Measurements from ENCODE around the gene EFCAB6. TPM values are rescaled to one million over a fixed set of nuclear protein-coding genes. Genes with fewer than 3 reads are reported as not detected.

Gene EFCAB6
- total RNA-seq, 1 experiment from 2014 or later: 0.21 TPM

DNA sequence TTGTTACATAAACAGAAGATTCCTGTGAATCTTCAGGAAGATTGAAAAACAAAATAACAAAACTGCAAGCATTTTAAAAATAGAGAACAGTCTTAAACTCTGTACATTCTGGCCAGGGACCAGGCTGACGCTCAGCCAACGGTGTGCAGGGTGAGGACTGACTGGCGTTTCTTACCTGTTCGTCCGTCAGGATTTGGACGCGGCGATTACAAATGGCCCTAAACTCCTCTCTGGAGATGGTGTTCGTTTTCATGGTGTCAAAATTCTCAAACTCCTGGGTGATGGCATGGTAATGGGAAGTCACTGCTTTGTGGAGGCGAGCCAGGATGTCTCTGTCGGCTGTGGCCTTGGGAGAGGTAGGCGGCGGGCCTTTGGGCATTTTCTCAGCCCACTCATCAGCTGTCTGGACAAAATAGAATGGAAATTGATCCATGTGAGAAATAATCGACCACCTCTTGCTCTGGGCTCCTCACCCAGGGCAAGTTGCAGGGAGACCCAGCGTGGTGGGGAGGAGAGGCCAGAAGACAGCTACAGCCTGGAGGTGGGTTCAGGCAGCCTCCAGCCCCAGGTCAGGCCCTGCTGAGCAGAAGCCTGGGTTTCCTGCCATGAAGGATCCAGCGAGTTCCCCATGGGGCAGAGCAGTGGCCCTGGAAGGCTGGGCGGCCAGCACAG, 257.3 kb downstream of the EFCAB6 start:
- Histone ChIP-seq H3K4me3 (ENCODE audit: low read depth in 2 of 2, low read length in 2 of 2) (no peak overlapping the region), H3K9me3 (ENCODE audit: control insufficient read depth, insufficient read depth, low read depth, low read length) (peaks cover 3% of the 10 kb centered on the region; the same call in 1 of the 2 replicates), H3K27ac (ENCODE audit: low read length) (no peak overlapping the region), H3K4me1 (ENCODE audit: control insufficient read depth, insufficient read depth, low read length) (no peaks in the 10 kb centered on the region), H3K27me3 (ENCODE audit: control insufficient read depth, insufficient read depth, low read length) (no peaks in the 10 kb centered on the region), H3K36me3 (ENCODE audit: control insufficient read depth, insufficient read depth, low read length) (no peaks in the 10 kb centered on the region)
- in situ Hi-C loops (cut with HindIII; ENCODE audit: low pct_unique_long_range_greater_than_20kb, low sequenced_read_pairs) (no loop called here), intact Hi-C loops (cut with micrococcal nuclease; ENCODE audit: unreplicated experiment) (no loop called here)
- ATAC-seq (no peak), DNase-seq (ENCODE audit: low read depth, low spot score) (no peak)
- POLR2A ChIA-PET: no interaction called here
- no TSS peak for BruUV-seq (replicated peaks)
- CTCF ChIA-PET: no interaction called here
- TF ChIP-seq, protein P1, sequence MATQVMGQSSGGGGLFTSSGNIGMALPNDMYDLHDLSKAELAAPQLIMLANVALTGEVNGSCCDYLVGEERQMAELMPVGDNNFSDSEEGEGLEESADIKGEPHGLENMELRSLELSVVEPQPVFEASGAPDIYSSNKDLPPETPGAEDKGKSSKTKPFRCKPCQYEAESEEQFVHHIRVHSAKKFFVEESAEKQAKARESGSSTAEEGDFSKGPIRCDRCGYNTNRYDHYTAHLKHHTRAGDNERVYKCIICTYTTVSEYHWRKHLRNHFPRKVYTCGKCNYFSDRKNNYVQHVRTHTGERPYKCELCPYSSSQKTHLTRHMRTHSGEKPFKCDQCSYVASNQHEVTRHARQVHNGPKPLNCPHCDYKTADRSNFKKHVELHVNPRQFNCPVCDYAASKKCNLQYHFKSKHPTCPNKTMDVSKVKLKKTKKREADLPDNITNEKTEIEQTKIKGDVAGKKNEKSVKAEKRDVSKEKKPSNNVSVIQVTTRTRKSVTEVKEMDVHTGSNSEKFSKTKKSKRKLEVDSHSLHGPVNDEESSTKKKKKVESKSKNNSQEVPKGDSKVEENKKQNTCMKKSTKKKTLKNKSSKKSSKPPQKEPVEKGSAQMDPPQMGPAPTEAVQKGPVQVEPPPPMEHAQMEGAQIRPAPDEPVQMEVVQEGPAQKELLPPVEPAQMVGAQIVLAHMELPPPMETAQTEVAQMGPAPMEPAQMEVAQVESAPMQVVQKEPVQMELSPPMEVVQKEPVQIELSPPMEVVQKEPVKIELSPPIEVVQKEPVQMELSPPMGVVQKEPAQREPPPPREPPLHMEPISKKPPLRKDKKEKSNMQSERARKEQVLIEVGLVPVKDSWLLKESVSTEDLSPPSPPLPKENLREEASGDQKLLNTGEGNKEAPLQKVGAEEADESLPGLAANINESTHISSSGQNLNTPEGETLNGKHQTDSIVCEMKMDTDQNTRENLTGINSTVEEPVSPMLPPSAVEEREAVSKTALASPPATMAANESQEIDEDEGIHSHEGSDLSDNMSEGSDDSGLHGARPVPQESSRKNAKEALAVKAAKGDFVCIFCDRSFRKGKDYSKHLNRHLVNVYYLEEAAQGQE (IDR thresholded peaks at IDR 0.05; ENCODE audit: insufficient read depth in 1 of 2, low read depth in 2 of 2, low read length in 1 of 2): no peak
- TF ChIP-seq, protein P2, sequence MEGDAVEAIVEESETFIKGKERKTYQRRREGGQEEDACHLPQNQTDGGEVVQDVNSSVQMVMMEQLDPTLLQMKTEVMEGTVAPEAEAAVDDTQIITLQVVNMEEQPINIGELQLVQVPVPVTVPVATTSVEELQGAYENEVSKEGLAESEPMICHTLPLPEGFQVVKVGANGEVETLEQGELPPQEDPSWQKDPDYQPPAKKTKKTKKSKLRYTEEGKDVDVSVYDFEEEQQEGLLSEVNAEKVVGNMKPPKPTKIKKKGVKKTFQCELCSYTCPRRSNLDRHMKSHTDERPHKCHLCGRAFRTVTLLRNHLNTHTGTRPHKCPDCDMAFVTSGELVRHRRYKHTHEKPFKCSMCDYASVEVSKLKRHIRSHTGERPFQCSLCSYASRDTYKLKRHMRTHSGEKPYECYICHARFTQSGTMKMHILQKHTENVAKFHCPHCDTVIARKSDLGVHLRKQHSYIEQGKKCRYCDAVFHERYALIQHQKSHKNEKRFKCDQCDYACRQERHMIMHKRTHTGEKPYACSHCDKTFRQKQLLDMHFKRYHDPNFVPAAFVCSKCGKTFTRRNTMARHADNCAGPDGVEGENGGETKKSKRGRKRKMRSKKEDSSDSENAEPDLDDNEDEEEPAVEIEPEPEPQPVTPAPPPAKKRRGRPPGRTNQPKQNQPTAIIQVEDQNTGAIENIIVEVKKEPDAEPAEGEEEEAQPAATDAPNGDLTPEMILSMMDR (IDR thresholded peaks at IDR 0.05): no peak
- TF ChIP-seq POLR2AphosphoS5 (IDR thresholded peaks at IDR 0.05; ENCODE audit: low read depth, low read length) (no peak), SIN3A (IDR thresholded peaks at IDR 0.05; ENCODE audit: borderline replicate concordance, insufficient read depth, low read depth, low read length) (no peak), TCF7L2 (IDR thresholded peaks at IDR 0.05; ENCODE audit: low read depth, low read length) (no peak)

- Histone ChIP-seq H3K4me1 (ENCODE audit: control insufficient read depth, insufficient read depth, low read length) (no peaks in the 10 kb centered on the region), H3K27ac (ENCODE audit: low read length) (no peak overlapping the region), H3K27me3 (ENCODE audit: control insufficient read depth, insufficient read depth, low read length) (no peaks in the 10 kb centered on the region), H3K36me3 (ENCODE audit: control insufficient read depth, insufficient read depth, low read length) (no peaks in the 10 kb centered on the region), H3K4me3 (ENCODE audit: low read depth in 2 of 2, low read length in 2 of 2) (no peak overlapping the region), H3K9me3 (ENCODE audit: control insufficient read depth, insufficient read depth, low read depth, low read length) (peaks cover 3% of the 10 kb centered on the region; the same call in 1 of the 2 replicates)
- in situ Hi-C loops (cut with HindIII; ENCODE audit: low pct_unique_long_range_greater_than_20kb, low sequenced_read_pairs) (no loop called here), intact Hi-C loops (cut with micrococcal nuclease; ENCODE audit: unreplicated experiment) (no loop called here)
- TF ChIP-seq POLR2AphosphoS5 (IDR thresholded peaks at IDR 0.05; ENCODE audit: low read depth, low read length): no peak
- TF ChIP-seq, protein P2 (IDR thresholded peaks at IDR 0.05): no peak
- TF ChIP-seq, protein P1 (IDR thresholded peaks at IDR 0.05; ENCODE audit: insufficient read depth in 1 of 2, low read depth in 2 of 2, low read length in 1 of 2): no peak
- no peak for TF ChIP-seq SIN3A (IDR thresholded peaks at IDR 0.05; ENCODE audit: borderline replicate concordance, insufficient read depth, low read depth, low read length)
- TF ChIP-seq TCF7L2 (IDR thresholded peaks at IDR 0.05; ENCODE audit: low read depth, low read length): no peak
- ChIA-PET CTCF (no interaction called here), POLR2A (no interaction called here)
- ATAC-seq: no peak
- no TSS peak for BruUV-seq (replicated peaks)
- DNase-seq (ENCODE audit: low read depth, low spot score): no peak
These were observed 257.9 kb downstream of the EFCAB6 start for GRCh38 chr22:43554259-43554636.
